ENCODE data around the gene IFT25. TPM values are rescaled to one million over a fixed set of nuclear protein-coding genes. Genes with fewer than 3 reads are reported as not detected.

Gene IFT25
- total and polyA plus RNA-seq, 2 of the 13 experiments (the other 11 are each of a cell fraction or from before 2014, with no cell fraction given) = 19.7 to 48.0 TPM

- TF ChIP-seq NFAT5 (CRISPR knock-in tag; IDR thresholded peaks at IDR 0.05) (0 out of 2 replicates have a peak, but pooled peaks have one; percentile 42), ZSCAN20 (CRISPR knock-in tag; IDR thresholded peaks at IDR 0.05; ENCODE audit: borderline replicate concordance) (no peak), HNF1B (CRISPR knock-in tag; IDR thresholded peaks at IDR 0.05) (peak; percentile 47; the same call in 1 of the 2 replicates), ZGPAT (CRISPR knock-in tag; IDR thresholded peaks at IDR 0.05) (peak; percentile 44; the same call in 1 of the 2 replicates), CREM (IDR thresholded peaks at IDR 0.05) (no peak), CREM (CRISPR knock-in tag; IDR thresholded peaks at IDR 0.05) (no peak), SCMH1 (CRISPR knock-in tag; IDR thresholded peaks at IDR 0.05; ENCODE audit: borderline replicate concordance) (no peak), ZNF136 (CRISPR knock-in tag; IDR thresholded peaks at IDR 0.05; ENCODE audit: low read depth) (no peak), MNT (IDR thresholded peaks at IDR 0.05) (no peak), CREBL2 (CRISPR knock-in tag; IDR thresholded peaks at IDR 0.05; ENCODE audit: borderline replicate concordance) (no peak), HNRNPLL (IDR thresholded peaks at IDR 0.05; ENCODE audit: low read depth, low read length, poor library complexity, severe bottlenecking) (peak; percentile 30), MEIS2 (CRISPR knock-in tag; IDR thresholded peaks at IDR 0.05) (peak; percentile 54; the same call in 1 of the 2 replicates), ARID4A (CRISPR knock-in tag; IDR thresholded peaks at IDR 0.05; ENCODE audit: borderline replicate concordance) (peak; percentile 86)
Measured at GRCh38 chr1:53945433-53946251, at the start of gene IFT25 (continued).

Data from HepG2 (cell line).